OCI-LY7 (cell line): ENCODE results near the gene MDH2.
"Not testable (repeated sequence)": the region's sequence is repeated elsewhere in the genome, so short reads cannot be mapped to it uniquely, and the experiment has no call there.

Experiments
- CTCF ChIP-seq: fragments of 200-600 bp; sonication (generic); conservative IDR thresholded peaks from 2 replicates; pipeline ENCODE4 v1.5.1; 2014; ENCODE audit warnings: mild to moderate bottlenecking, antibody characterized with exemption, low read length, moderate library complexity, mixed read lengths
- EZH2phosphoT487 ChIP-seq: fragments of 200-600 bp; sonication (generic); IDR thresholded peaks from 2 replicates; pipeline ENCODE4 v1.6.1; 2018; ENCODE audit warnings: low read depth, borderline replicate concordance, mild to moderate bottlenecking, mixed run types, antibody characterized with exemption, low read length, moderate library complexity, mixed read lengths

GRCh38 chr7:76087362-76087791 is 39.5 kb downstream of the MDH2 start:
- not testable (repeated sequence) for TF ChIP-seq CTCF, EZH2phosphoT487
